T-helper 22 cell (primary cell): ENCODE measurements around the gene IRF6.
"Not testable (repeated sequence)": the region's sequence is repeated elsewhere in the genome, so short reads cannot be mapped to it uniquely, and the experiment has no call there.

Experiments used
- DNase-seq: peaks from one replicate; pipeline ENCODE4 v3.0.0-alpha.2; 2020; ENCODE audit warnings: low read depth

Gene IRF6

DNA sequence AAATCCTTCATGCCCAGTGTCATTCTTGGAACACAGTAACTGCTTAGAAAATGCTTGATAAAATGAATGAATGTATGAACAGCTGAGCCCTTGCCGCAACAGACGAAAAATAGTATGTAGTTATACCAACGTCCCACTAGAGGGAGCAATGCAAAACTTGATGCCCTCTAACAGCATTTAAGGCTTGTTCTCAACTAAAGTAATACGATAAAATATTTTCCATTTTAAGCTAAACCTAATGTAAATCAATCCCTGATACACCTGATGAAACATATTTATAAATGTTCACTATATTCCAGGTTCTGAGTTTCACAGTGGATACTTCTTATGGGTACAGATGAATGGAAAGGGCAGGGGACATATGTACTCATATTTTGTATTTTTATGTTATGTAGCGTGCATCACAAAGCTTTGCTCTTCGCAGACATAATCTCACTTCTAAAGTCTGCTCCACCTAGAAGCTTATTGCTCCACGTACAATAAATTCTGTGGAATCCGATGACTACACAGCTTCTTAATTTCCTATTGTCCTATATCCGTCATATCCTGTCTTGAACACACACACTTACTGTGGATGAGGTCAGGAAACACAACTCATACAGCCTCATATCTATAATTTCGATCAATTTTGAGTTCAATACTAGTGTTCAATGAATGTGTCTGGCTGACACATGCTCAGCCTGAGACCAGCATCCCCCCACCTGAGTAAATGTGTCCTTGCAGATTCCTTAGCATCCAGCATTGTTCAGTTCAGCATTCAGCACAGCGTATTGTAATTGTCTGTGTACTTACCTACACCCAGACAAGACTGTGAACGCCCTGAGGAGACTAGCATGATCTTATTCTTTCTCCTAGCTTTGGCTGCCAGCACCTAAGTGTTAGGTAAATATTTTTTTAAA lies 17.4 kb upstream of the IRF6 start:
- DNase-seq, result no peak

DNA sequence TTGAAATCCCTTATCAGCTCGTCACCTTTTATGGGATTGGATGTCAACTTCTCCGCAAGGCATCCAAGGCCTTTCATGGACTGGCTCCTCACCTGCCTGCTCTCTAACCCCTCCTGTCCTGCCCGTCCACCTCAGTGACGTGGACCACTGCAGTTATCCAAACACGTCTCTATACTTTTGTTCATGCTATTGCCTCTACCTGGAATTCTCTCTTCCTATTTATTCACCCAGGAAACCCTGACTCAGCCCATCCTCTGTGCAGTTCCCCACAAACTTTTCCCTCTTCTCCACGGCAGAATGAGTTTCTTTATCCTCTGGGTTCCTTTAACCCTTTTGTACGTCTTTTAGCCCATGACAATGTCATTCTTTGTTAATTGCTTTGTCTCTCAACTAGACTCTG lies 16.8 kb upstream of the IRF6 start:
- no peak for DNase-seq

DNA sequence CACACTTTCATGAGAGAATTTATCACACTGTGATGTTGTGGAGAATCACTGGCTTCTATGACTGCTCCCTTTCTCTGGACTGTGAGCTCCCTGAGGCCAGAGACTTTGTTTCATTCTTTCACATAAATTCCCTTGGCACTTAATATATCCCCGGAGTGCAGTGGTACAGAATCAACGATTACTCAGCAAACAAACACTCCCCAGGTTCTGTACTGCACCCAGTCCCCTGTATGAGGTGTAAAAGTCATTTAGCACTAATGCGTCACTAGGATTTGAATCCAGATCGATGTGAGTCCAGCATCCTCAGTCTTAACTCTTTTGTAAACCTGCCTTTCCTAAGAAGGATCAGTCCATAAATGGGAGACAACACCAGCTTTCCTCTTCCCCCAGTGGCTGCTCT lies 15.0 kb upstream of the IRF6 start:
- DNase-seq, result no peak

DNA sequence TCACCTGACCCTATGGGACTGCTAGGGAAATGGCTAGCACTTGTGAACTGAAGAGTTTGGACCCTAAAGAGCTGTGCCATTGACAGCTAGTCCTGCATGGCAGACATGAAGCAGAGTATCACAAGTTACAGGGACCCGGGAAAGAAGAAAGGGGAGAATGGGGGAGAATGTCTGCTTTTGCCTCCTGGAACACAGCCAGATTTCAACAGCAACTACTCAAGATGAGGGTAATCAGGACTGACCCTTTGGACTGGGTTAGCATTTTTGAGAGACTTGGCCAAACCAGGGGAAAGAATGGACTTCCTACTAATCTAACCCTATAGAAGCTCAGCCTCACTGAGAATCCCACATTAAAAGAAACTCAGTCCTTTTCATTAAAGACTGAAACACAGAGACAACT lies 13.1 kb upstream of the IRF6 start:
- no peak for DNase-seq

DNA sequence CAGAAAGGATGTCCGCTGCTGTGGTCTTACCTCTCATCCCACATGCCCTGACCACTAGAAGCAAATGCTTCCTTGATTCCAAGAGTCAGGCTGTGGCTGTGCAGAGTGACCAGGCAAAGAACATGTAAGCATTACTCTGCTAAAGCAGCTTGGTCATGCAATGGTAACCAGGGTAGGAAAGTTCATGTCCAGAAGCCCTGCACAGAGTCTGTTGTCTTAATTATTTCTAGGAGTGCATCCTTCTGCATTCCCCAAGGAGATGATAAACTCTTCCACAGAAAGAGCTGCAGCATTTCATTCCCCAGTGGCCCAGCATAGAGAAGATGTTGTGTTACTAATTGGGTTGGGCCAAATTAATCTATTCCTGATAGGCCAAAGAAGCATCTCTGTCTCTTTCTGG lies 11.7 kb upstream of the IRF6 start:
- DNase-seq, result no peak

DNA sequence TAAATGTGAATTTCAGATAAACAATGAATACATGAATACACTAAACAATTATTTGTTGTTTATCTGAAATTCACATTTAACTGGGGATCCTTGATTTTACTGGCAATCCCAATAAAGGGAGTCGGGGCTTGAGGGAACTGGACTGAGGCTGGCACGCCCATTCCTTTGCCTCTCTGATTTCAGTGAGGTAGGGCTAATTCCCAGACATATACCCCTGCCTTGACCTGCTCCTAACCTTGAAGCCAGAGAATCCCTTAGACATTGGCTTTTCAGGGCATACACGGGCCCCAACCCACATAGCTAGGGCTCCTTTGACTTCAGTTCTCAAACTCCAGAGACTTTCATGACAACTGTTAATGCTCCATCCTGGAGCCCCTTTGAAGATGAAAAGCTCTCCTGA lies 11.0 kb upstream of the IRF6 start:
- DNase-seq, result no peak

DNA sequence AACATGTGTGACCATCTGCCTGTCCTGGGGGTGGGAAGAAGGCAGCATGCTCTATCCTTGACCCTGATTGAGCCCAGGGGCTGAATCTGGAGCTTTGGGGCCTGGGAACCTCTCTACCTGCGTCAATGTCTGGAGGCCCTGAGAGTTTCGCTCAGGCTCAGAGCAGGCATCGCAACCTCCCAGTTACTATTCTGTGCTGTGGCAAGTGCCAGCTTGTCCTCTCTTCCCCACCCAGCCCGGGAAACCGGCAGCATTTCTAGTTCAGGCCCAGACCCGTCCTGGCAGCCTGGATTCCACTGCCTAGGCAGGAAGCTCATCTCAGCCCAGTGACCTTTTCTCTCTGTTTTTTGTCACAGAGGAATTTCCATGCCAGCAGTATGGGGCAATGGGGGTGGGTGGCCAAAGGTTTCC lies 10.0 kb upstream of the IRF6 start:
- DNase-seq, result no peak

DNA sequence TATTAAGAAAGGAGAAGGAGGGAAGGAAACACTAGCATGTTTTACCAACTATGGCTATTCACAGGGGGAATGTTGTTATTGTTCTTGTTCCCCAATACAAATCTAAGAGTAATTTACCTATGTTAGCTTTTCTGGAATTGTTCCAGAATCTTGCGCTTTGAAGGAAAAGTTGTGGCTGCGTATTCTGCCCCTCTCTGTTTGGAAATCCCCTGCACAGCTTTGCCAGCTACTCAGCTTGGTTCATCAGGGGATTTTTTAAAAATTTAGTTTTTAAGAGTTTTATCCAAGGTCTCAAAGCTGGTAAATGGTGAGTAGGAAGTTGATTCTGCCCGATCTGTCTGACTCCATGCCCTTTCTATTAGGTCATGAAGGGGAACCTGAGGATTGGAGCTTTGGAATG lies 9.5 kb upstream of the IRF6 start:
- no peak for DNase-seq

DNA sequence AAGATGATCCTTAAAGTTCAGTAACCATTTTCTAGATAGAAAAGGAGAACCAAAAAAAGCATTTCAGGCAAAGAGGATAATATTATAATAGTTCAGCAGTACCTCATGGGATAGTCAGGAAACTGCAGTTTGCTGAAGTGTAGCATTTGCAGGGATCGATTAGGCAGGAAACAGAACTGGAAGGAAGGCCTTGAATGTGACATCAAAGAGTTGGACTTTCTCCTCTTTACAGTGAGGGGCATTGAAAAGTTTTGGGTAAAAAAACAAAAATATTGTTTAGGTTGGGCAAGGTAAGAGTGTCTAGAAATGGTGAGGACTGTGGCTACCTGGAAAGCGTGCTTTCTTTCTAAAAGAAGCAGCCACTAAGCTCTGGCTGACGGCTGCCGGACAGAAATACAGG lies 8.0 kb upstream of the IRF6 start:
- no peak for DNase-seq

DNA sequence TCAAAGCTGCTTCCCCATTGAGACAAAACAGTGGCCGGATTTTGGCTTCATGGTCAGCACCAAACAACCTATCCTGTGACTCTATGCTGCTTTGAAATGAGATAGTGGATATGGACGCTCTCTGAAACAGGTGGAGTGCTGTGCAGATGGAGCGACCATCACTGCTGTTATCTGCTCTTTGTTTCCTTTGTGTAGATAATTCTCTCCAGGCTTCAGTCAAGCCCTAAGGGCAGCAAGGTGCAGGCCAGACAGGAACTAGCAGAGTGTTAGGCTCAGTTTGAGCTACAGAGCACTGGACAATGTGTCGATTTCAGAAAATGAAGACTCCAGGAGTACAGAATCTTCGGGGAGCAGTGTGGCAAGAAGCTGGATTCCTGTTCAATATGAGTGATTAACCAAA lies 4.8 kb upstream of the IRF6 start:
- DNase-seq, result no peak

DNA sequence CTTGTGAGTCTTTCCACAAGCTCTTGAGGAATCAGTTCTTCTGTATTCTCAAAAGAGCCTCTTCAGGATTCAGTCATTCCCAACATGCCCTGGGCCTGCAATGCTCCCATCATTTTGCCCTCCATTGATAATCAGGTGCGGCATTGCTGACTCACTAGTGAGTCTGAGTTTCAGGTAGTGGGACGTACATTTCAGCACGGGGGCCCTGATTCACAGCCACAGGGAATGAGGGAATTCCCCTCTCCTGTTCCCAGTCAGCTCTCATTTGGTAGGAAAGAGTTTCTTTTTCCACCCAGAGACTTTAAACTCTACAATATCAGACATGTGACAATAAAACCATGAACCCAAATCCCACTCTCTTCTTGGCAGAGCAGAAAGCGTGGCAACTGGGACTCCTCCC lies 3.7 kb upstream of the IRF6 start:
- DNase-seq, result no peak

DNA sequence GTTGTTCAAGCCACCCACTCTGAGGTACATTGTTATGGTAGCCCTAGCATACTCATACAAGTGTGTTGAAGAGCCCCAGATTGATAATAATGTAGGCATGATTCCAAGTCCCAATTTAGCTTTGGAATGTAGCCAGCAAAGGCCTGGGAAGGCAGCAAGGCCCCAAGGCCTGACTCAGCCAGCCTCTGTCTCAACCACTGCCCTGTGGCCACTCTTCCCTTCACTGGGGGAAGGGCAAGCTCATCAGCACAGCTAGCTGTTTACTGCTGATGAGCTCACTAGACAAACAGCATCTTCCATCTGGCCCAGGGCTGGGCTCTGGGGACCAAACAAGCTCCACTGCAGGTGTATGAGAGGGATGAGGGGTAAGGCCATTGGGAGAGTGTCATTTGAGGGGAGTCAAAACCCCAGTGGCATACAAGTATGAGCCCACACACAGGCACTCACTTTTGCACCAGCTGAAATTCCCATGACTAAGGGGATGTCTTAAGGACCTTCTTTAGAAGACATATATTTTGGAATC lies 2.2 kb upstream of the IRF6 start:
- DNase-seq, result no peak

DNA sequence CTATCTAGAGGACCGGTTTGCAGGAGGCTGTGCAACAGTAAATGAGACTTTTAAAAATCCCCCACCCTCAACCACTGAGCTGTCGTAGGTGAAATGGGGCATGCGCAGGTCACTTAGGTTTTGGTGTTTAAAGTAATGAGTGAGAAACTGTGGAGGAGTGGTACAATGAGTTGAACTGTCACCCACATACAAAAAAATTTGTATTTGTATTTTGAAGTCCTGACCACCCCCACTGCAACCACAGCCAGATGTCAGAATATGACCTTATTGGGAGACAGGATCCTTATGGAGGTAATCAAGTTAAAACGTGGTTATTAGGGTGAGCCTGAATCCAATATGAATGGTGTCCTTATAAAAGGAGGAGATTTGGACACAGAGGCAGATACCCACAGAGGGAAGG lies 1.6 kb upstream of the IRF6 start:
- no peak for DNase-seq

DNA sequence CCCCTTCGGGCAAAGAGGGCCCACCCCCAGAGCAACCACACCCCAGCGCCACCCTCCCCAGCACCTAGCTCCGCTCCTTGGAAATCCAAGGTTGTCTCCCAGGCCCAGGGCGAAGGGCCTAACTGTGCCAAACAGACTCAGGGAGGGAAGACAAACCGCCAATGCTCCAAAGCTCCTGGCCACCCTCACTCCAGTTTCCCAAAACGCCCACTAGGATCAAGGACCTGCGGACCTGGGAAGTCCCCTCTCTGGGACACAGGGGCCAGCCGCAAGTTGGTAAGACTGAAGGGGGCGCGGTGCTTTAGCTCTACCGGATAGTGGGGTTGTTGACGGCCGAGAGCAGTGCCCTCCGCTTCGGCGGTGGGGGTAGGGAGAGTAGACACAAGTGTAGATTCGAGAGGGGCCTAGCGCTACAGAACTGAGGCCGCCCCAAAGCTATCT lies 581 bp downstream of the IRF6 start:
- no peak for DNase-seq

DNA sequence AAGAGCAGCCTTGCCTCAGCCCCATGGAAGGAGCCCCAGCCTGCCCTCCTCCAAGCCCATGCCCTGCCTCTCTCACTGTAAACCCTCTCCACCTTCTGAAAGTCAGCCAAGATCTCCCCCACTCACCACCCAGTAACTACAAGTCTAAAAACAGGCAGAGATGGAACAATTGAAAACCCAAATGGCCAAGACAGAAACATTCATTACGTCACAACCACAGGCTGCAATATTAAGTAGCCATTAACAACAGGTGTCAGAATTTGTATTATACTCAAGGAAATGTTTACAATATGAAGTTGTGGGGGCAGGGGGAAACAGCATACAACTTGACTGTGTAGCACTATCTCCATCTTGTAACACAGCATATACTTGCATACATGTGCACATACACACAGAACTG lies 2.4 kb downstream of the IRF6 start:
- no peak for DNase-seq

DNA sequence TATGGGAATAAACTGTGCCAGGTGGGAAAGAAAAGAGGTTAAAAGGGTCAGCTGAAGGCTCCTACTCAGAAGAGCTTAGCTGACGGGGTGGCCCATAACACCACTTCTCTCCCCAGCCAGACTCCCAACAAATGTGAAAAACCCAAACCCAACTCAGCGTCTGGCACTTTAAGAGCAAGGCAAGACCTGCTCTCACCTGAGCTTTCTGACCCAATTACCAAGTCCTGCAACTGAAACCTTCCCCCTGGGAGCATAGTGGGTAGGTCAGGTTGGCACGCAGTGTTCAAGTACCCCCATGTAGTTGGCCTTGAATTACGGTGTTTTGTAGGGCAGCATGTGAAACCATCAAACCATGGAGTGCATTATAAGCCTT lies 3.2 kb downstream of the IRF6 start:
- DNase-seq, result no peak

DNA sequence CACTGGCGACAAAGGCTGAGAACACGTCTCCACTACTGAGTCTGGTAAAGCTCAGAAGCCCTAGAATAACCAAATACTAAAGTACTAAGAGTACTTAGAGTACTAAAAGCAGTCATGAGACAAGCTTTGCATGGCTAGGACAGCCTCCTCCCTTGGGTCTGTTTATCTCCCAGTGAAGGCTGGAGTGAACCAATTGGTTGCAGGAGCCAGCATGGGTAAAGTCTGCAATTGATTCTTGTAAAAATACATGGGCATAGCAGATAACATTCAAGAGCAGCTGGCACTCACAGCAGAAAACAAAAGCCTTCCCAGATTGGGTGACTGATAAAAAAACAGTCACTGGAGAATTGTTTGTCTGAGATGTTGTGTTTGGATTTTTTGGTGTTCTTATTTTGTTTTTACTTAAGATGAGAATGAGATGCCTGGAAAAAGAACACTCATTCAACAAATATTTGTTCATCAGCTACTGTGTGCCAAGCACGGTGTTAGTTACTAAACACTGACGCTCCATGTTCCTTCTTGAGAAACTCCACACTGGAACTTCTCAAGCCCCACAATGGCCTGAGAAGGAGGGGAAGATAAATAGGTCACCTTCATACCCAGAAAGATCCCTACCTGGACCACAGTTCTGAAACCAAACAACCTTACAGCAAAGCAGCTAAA lies 3.7 kb downstream of the IRF6 start:
- no peak for DNase-seq

DNA sequence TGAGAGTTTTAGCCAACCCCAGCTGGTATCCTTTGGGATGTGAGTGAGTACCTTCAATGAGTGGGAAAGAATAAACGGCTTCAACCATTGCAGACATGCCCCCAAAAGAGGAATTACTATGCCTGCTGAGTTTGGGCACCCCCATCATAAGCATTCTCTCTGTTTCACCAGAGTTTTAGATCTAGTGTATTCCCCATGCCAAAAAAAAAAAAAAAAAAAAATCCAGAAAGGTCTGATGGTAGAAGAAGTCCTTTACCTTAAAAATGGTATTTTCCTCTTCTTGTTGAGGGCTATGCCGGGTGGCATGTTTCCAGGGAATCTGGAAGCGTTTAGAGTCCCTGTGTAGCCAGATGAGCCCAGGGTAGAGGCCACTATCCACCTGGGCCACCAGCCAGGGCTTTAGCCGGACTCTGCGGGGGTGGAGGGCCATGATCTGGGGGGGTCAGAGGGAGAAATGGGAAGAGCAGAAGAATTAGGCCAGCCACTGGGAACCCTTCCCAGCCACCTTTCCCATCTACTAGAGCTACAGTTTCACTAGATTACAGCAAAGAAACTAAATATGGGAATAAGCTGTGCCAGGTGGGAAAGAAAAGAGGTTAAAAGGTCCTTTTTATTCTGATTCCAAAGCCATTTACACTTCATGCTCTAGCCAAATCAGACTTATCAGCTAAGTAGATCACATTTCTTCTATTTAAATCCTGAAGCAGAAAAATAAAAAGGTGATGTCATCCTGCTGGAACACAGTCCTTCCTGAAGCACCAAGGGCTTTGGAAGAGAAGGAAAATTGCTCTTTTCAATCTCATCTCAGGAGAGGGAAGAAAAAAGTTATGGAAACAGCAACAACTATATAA lies 4.7 kb downstream of the IRF6 start:
- no peak for DNase-seq

DNA sequence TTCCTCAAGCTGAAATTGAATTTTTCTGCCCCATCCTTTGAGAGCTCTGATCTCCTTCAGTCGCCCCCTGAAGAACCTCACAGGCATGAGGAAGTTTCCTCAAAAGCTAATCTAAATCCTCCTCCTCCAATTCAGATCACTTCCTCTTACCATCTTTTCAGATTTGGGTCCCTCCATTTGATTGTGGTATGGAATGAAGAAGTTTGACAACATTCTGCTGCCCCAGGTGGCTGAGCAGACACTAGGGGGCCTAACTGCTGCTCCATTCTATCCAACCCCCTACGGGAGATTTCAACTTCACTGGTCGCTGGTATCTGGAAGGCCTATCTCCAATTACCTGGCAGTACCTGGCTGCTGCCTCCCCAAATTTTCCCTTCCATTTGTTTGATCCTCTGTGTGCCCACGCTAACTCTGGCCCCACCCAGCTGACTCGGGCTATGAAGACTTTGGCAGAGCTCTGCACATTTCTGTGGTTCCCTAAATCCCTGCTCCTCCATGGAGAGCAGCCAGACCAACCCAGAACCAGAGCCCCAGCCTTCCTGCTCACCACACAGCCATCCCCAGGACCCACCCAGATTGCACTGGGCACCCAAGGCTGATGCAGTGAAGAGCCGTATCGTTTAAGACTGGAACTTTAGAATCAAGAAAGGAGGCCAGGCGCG lies 7.8 kb downstream of the IRF6 start:
- no peak for DNase-seq

DNA sequence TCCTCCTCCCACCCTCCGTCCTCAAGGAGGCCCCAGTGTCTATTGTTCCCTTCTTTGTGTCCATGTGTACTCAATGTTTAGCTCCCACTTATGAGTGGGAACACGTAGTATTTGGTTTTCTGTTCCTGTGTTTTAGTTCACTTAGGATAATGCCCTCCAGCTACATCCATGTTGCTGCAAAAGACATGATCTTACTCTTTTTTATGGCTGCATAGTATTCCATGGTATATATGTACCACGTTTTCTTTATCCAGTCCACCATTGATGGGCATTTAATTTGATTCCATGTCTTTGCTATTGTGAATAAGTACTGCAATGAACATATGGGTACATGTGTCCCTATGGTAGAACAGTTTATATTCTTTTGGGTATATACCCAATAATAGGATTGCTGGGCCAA lies 12.2 kb downstream of the IRF6 start:
- DNase-seq, result not testable (repeated sequence)

DNA sequence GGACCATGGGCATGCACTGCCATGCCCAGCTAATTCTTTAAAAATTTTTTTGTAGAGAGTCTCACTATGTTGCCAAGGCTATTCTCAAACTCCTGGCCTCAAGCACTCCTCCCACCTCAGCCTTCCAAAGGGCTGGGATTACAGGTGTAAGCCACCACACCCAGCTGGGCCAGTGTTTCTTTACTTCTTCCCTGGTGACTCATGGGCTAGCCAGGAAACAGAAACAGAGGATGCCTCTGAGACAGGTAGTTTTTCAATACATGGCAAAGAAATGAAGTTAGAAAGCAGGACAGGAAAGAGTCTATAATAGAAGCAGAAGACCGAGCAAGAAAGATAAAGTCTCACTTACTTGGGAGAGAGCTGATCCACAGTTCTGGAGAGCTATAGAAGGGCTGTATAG lies 14.0 kb downstream of the IRF6 start:
- DNase-seq, result no peak
